ACC112 (cell line): ENCODE measurements around the gene NCKIPSD.
"Not testable (repeated sequence)": the region's sequence is repeated elsewhere in the genome, so short reads cannot be mapped to it uniquely, and the experiment has no call there.

Source experiments
- H2AFZ ChIP-seq: fragments of 200-600 bp; sonication (generic); one replicate; pipeline ENCODE4 v1.6.0; 2017; ENCODE audit warnings: antibody characterized with exemption, low read length; ENCODE audit not compliant: unreplicated experiment
- H3K27ac ChIP-seq: fragments of 200-600 bp; sonication (generic); 2 replicates; pipeline ENCODE4 v1.5.1; 2014; ENCODE audit warnings: low read depth, mild to moderate bottlenecking, antibody characterized with exemption, low read length, moderate library complexity
- H3K27me3 ChIP-seq: fragments of 200-600 bp; sonication (generic); 2 replicates; pipeline ENCODE4 v1.6.1; 2014; ENCODE audit warnings: mild to moderate bottlenecking, antibody characterized with exemption, low read length, moderate library complexity, mixed read lengths; ENCODE audit not compliant: insufficient read depth
- H3K36me3 ChIP-seq: fragments of 200-600 bp; sonication (generic); 2 replicates; pipeline ENCODE4 v1.6.1; 2016; ENCODE audit warnings: mild to moderate bottlenecking, antibody characterized with exemption, low read length, moderate library complexity, mixed read lengths; ENCODE audit not compliant: insufficient read depth
- H3K4me1 ChIP-seq: fragments of 200-600 bp; sonication (generic); one replicate; pipeline ENCODE4 v1.6.1; 2016; ENCODE audit warnings: low read length, mixed read lengths; ENCODE audit not compliant: insufficient read depth, unreplicated experiment, control insufficient read depth
- H3K4me3 ChIP-seq: fragments of 200-600 bp; sonication (generic); 2 replicates; pipeline ENCODE4 v1.5.1; 2014; ENCODE audit warnings: mild to moderate bottlenecking, low read depth, low read length
- H3K79me2 ChIP-seq: fragments of 200-600 bp; sonication (generic); one replicate; pipeline ENCODE4 v1.6.0; 2016; ENCODE audit warnings: low read length; ENCODE audit not compliant: control insufficient read depth, unreplicated experiment, insufficient read depth

Gene NCKIPSD

DNA sequence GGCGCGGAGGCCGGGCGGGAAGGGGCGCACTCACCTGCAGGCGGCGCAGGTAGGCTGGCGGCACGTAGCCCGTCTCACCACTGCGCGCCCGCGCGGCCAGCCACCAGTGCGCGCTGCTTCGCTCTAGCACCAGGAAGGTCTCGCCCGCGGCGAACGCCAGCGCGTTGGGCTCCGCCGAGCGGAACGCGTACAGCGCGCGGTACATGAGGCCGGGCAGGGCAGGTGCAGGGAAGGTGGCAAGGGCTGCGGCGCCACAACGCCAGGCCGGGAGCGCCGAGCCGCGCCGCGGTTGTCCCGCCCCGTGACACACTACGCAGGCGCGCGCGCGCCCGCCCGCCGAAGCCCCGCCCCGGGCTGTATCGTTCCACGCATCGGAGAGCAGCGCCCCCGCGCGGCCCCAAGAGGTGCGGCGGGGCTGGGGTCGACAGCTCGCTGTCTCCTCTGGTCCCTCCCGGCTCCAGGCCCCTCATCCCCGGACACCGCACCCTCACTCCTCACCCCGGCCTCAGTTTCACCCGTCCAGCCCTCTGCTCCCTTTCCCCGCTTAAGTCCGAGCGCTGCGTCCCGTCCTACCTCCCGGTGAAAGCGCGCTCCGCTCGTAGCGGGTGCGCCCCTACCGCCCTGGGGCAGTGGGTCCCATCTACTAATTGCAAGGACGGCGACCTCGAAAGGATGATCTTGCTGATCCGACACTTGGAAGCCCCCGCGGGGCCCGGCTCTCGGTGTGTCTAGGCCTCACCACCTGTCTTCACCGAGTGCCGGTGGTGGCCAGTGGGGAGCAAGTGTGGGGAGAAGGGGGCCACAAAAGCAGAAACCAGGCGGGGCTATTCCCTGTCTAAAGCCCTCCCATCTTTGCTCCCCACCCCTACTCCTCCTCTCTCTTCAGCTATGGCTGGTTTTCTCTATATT lies at the start of gene NCKIPSD:
NCKIPSD (minus strand) TSS at position 313 of the 909 bp plus-strand sequence; CDS start at position 205, 108 bp downstream.
- Histone ChIP-seq H3K27ac (no peak within 1 kb of the TSS), H3K36me3 (peaks cover 11% of the 10 kb centered on the region), H2AFZ (peak within 1 kb of the TSS; percentile 28)

DNA sequence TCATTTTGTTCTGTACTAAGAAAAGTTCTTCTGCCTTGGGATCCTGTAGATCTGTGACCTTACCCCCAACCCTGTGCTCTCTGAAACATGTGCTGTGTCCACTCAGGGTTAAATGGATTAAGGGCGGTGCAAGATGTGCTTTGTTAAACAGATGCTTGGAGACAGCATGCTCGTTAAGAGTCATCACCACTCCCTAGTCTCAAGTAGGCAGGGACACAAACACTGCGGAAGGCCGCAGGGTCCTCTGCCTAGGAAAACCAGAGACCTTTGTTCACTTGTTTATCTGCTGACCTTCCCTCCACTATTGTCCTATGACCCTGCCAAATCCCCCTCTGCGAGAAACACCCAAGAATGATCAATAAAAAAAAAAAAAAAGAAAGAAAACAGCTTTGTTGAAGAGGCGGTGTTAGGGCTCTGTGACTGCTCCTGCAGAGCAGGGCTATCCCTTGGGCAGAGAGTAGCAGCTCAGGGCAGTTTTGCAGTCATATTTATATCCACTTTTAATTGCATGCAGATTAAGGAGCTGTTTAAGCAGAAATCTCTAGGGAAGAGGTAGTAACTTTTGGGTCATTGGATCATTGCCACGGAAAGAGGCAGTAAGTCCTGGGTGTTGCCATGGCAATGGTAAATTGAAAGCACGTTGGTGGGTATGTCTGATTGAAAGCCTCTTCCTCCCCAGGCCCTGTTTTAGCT lies 49.5 kb upstream of the NCKIPSD start:
- H3K27me3 ChIP-seq, H3K36me3 ChIP-seq, H3K27ac ChIP-seq, H2AFZ ChIP-seq, H3K4me3 ChIP-seq, H3K4me1 ChIP-seq, H3K79me2 ChIP-seq: not testable (repeated sequence)

More for the DNA sequence above, at the start of gene NCKIPSD:
- Histone ChIP-seq H3K27me3 (no peaks in the 10 kb centered on the region), H3K4me1 (peaks cover 17% of the 10 kb centered on the region), H3K4me3 (peak within 1 kb of the TSS; percentile 93), H3K79me2 (peaks cover 25% of the 10 kb centered on the region)

DNA sequence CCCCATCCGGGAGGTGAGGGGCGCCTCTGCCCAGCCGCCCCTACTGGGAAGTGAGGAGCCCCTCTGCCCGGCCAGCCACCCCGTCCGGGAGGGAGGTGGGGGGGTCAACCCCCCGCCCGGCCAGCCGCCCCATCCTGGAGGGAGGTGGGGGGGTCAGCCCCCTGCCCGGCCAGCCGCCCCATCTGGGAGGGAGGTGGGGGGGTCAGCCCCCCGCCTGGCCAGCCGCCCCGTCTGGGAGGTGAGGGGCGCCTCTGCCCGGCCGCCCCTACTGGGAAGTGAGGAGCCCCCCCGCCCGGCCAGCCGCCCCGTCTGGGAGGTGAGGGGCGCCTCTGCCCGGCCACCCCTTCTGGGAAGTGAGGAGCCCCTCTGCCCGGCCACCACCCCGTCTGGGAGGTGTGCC lies 48.8 kb upstream of the NCKIPSD start:
- H3K79me2 ChIP-seq, H3K27me3 ChIP-seq, H3K4me1 ChIP-seq, H3K27ac ChIP-seq, H2AFZ ChIP-seq, H3K36me3 ChIP-seq, H3K4me3 ChIP-seq: not testable (repeated sequence)

DNA sequence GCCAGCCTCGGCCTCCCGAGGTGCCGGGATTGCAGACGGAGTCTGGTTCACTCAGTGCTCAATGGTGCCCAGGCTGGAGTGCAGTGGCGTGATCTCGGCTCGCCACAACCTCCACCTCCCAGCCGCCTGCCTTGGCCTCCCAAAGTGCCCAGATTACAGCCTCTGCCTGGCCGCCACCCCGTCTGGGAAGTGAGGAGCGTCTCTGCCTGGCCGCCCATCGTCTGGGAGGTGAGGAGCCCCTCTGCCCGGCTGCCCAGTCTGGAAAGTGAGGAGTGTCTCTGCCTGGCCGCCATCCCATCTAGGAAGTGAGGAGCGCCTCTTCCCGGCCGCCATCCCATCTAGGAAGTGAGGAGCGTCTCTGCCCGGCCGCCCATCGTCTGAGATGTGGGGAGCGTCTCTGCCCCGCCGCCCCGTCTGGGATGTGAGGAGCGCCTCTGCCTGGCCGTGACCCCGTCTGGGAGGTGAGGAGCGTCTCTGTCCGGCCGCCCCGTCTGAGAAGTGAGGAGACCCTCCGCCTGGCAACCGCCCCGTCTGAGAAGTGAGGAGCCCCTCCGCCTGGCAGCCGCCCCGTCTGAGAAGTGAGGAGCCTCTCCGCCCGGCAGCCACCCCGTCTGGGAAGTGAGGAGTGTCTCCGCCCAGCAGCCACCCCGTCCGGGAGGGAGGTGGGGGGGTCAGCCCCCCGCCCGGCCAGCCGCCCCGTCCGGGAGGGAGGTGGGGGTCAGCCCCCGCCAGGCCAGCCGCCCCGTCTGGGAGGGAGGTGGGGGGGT lies 48.2 kb upstream of the NCKIPSD start:
- not testable (repeated sequence) for H3K27me3 ChIP-seq, H3K79me2 ChIP-seq, H3K36me3 ChIP-seq, H3K4me1 ChIP-seq, H3K27ac ChIP-seq, H3K4me3 ChIP-seq, H2AFZ ChIP-seq

DNA sequence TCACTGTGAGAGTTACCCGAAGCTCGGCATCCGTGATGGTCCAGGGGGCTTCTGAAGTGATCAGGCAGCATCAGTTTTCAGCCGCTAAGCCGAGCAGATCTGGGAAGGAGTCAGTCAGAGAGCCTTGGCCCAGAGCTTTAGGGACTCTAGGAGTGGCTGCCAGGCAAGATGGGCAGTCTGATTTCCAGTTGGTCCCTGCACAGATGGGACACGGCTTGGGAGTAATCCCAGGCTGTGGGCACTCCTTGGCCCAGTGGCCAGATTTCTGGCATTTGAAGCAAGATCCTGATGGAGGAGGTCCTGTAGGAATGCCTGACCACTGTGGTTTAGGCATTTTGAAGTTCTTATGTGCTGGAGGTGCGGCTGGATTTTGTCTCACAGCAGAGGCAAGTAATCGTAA lies 41.8 kb upstream of the NCKIPSD start:
- H2AFZ ChIP-seq, result no peak overlapping the region
- no peaks in the 10 kb centered on the region for H3K27me3 ChIP-seq
- no peak overlapping the region for H3K4me3 ChIP-seq
- no peaks in the 10 kb centered on the region for H3K36me3 ChIP-seq
- H3K27ac ChIP-seq, result no peak overlapping the region
- no peaks in the 10 kb centered on the region for H3K79me2 ChIP-seq
- no peaks in the 10 kb centered on the region for H3K4me1 ChIP-seq

DNA sequence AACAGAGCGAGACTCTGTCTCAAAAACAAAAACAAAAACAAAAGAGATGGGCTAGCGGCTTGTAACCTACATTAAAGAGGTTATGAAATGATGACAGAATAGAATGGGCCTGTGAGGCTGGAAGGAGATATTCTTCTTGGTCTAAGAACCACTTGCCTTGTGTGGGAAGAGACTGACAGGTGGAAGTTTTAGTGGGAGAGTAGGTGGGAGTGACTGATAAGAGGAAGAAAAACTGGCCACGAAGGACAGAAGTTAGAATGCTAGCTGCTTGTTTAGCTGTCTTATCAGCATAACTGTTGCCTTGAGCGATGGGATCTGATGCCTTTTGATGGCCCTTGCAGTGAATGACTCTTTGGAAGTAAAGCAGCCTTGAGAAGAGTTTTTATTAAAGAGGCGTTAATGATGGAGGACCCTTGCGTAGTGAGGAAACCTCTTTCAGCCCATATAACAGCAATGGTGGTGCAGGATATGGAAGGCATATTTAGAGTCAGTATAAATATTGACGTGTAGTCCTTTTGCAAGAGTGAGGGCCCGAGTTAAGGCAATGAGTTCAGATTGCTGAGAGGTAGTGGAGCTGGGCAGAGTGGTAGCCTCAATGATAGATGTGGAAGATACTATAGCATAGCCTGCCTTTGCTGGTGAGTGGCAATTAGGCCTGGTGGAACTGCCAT lies 39.6 kb upstream of the NCKIPSD start:
- H2AFZ ChIP-seq, H3K4me3 ChIP-seq, H3K79me2 ChIP-seq, H3K4me1 ChIP-seq, H3K27me3 ChIP-seq, H3K36me3 ChIP-seq, H3K27ac ChIP-seq: not testable (repeated sequence)

DNA sequence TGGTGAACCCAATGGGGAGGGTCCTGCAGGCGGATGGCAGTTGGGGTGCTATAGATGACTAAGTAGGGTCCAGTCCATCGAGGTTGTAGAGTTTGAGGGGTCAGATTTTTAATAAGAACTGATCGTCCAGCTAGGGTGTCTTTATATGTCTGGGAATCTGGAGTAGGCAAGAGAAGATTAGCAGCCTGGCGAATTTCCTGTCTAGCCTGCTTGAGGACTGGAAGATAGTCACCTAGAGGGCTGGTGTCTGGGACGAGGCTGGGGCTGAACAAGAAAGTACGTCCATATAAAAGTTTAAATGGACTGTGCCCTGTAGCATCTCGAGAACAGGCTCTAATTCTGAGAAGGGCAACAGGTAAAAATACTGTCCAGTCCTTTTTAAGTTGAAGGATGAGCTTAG lies 38.0 kb upstream of the NCKIPSD start:
- Histone ChIP-seq H3K27ac (no peak overlapping the region), H3K79me2 (no peaks in the 10 kb centered on the region), H2AFZ (no peak overlapping the region), H3K36me3 (no peaks in the 10 kb centered on the region), H3K4me3 (no peak overlapping the region), H3K4me1 (no peaks in the 10 kb centered on the region), H3K27me3 (no peaks in the 10 kb centered on the region)

DNA sequence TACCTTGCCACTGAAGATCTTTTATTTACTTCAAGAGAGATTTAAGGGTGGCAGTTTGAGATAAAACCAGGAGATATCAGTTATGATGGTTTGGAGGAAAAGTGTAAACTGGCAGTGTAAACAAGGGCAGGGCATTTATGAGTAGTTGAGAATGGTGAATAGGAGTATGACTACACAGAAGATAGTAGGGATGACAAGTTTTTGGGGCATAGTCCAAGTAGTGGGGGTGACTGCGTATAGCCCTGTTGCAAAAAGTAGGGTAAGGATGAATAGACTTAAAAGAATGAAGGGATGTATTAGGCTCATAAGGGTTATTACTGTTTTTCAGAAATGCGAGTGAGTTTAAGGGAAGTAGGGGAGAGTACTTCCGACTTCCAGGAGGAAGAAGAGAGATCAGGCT lies 37.6 kb upstream of the NCKIPSD start:
- H3K4me1 ChIP-seq, H3K27ac ChIP-seq, H2AFZ ChIP-seq, H3K27me3 ChIP-seq, H3K79me2 ChIP-seq, H3K36me3 ChIP-seq, H3K4me3 ChIP-seq: not testable (repeated sequence)

DNA sequence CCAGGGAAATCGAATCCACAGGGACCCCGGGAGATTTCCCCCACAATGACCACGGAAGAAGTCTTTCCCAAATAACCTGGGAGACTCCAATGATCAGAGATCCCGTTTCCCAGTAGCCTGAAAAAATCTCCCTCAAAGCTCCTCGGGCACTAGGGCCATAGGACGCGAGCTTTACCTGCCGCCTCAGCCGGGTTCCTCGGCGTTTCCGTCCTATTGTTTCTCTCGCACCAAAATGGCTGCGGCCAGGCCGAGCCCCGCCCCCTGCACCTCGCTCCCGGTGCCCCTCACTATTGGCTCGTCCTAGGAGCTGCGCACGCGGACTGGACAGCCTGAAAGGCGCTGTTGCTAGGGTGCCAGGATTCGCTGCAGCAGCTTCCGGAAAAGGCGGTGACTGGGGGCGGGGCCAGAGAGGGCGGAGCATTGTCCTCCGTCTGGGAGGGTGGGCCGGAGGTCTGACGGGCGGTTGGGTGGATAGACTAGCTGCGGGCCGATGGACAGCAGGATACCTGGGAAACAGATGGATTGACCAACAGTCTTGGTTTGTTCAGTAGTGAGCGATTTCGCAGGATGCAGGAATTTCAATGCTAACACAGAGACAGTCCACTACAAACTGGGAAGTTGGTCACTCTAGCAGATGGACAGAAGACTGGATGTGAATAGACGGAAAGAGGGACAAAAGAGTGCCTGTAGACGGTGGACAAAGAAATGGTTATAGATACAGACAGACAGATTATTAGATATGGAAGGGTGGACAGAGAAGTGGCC lies 31.4 kb upstream of the NCKIPSD start, which contains the start of gene IP6K2:
IP6K2 (minus strand) TSS at position 240 of the 765 bp plus-strand sequence. CDS start 21,930 bp downstream, outside the sequence.
- Histone ChIP-seq H3K27me3 (no peaks in the 10 kb centered on the region), H3K79me2 (peaks cover 46% of the 10 kb centered on the region), H3K4me1 (peaks cover 14% of the 10 kb centered on the region), H3K27ac (peak within 1 kb of the TSS; percentile 45), H2AFZ (peak within 1 kb of the TSS; percentile 98), H3K4me3 (peak within 1 kb of the TSS; percentile 83), H3K36me3 (peaks cover 3% of the 10 kb centered on the region; the same call in 1 of the 2 replicates)
